Spinal cord (tissue), 10 donors: ENCODE measurements around the gene CPNE5. TPM values are rescaled to one million over a fixed set of nuclear protein-coding genes. Genes with fewer than 3 reads are reported as not detected.

Experiments
- DNase-seq, 6 donors: peaks; one replicate each; pipeline versions ENCODE4 v3.0.0 to v3.0.0-alpha.2; 2013 to 2015; ENCODE audit warnings: low spot score in 6 of 6, low read depth in 4 of 6
- H3K27ac ChIP-seq: one replicate; pipeline ENCODE4 v1.5.1; 2013; ENCODE audit warnings: low read depth, low read length, control low read depth
- H3K27me3 ChIP-seq: one replicate; pipeline ENCODE4 v1.6.1; 2013; ENCODE audit warnings: low read length; ENCODE audit not compliant: control insufficient read depth, insufficient read depth
- H3K36me3 ChIP-seq: one replicate; pipeline ENCODE4 v1.6.1; 2013; ENCODE audit warnings: low read length; ENCODE audit not compliant: control insufficient read depth, insufficient read depth
- H3K4me1 ChIP-seq: one replicate; pipeline ENCODE4 v1.6.1; 2013; ENCODE audit warnings: low read length; ENCODE audit not compliant: control insufficient read depth, insufficient read depth
- H3K4me3 ChIP-seq: one replicate; pipeline ENCODE4 v1.5.1; 2013; ENCODE audit warnings: low read depth, low read length, control low read depth
- H3K9me3 ChIP-seq: one replicate; pipeline ENCODE4 v1.6.1; 2013; ENCODE audit warnings: low read length; ENCODE audit not compliant: control insufficient read depth, insufficient read depth
- WGBS: methylation state at CpG from one replicate; pipeline ENCODE4 v1.1.5; 2013; ENCODE audit warnings: missing lambda C conversion rate; ENCODE audit not compliant: insufficient coverage; 5-methylcytosine and 5-hydroxymethylcytosine counted together
- polyA plus RNA-seq, 2 donors: library from polyadenylated mRNA; unstranded; fragments of 120-200 nt; gene quantifications; one replicate each; pipeline ENCODE4 v1.2.1, GENCODE V29; 2013; ENCODE audit not compliant: insufficient read length in 2 of 2
- total RNA-seq, 2 donors: library from RNA; depleted of rRNA in 1 of 2; stranded (reverse); fragments of 120-200 nt in 1 of 2; fragments of >200 nt in 1 of 2; gene quantifications; one replicate each; pipeline versions ENCODE4 v1.2.3 to v1.2.4, GENCODE V29; 2013 to 2014
- donor health status: healthy.

CPNE5 gene
- total and polyA plus RNA-seq, 4 donors = 9.6 to 88.4 (median 52.8) TPM

DNA sequence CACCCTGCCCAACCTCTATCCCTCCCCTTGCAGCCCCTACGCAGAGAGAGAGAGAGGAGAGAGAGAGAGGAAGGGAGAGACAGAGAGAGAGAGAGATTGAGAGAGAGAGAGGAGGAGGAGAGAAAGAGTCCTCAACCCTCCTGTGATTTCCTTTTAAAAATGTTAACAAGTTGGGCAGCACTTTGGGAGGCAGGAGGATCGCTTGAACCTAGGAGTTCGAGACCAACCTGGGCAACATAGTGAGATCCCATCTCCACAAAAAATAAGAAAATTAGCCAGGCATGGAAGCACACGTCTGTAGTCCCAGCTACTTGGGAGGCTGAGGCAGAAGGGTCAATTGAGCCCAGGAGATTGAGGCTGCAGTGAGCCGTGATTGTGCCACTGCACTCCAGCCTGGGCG lies 30.1 kb downstream of the CPNE5 start:
- Histone ChIP-seq H3K9me3 (no peaks in the 10 kb centered on the region), H3K36me3 (peaks cover 14% of the 10 kb centered on the region), H3K4me3 (no peak overlapping the region), H3K4me1 (peaks cover 30% of the 10 kb centered on the region), H3K27ac (no peak overlapping the region), H3K27me3 (no peaks in the 10 kb centered on the region)
- DNase-seq = no peak
- 75% methylated on average over 2 of the region's 6 CpGs for WGBS

DNA sequence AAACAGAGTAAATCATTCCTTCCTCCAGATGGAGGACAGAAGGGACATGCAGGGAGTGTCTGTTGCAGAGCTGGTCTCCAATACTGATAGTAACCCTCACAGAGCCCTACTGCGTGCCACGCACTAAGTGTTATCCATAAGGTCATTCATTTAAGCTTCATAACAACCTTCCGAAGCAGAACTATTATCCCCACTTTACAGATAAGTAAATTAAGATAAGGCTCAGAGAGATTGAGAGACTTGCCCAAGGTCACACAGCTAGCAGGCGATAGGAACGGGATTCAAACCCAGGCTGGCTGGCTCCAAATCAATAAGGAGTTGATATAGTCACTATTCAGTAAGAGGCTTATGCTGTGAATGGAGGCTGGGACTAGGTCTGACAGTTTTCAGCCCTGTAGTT lies 30.6 kb downstream of the CPNE5 start:
- no CpG with 5 or more reads among the region's 5 CpGs for WGBS
- no peak overlapping the region for H3K27ac ChIP-seq
- no peaks in the 10 kb centered on the region for H3K9me3 ChIP-seq
- no peak for DNase-seq
- H3K36me3 ChIP-seq = peaks cover 14% of the 10 kb centered on the region
- no peaks in the 10 kb centered on the region for H3K27me3 ChIP-seq
- peaks cover 30% of the 10 kb centered on the region for H3K4me1 ChIP-seq
- H3K4me3 ChIP-seq = no peak overlapping the region

DNA sequence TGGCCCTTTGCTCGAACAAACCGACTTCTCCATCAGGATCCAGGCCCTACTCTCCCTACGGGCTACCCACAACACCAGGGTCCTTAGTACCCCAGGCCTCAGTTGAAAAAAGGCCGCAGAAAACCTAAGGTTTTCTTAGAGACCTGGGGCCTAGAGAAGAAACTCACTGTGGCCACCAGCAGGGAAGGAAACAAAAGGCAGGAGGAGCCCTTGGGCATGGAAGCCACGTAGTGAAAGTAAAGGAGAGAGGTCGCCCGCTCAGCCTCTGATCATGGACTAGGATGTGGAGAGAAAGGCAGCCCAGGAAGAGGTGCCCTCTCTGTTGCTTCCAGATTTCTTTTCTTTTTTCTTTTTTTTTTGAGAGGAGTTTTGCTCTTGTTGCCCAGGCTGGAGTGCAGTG lies 31.5 kb downstream of the CPNE5 start:
- no peaks in the 10 kb centered on the region for H3K9me3 ChIP-seq
- H3K4me1 ChIP-seq = peaks cover 30% of the 10 kb centered on the region
- WGBS = 100% methylated on average over 1 of the region's 7 CpGs
- peaks cover 14% of the 10 kb centered on the region for H3K36me3 ChIP-seq
- no peak overlapping the region for H3K4me3 ChIP-seq
- no peaks in the 10 kb centered on the region for H3K27me3 ChIP-seq
- no peak for DNase-seq
- no peak overlapping the region for H3K27ac ChIP-seq

DNA sequence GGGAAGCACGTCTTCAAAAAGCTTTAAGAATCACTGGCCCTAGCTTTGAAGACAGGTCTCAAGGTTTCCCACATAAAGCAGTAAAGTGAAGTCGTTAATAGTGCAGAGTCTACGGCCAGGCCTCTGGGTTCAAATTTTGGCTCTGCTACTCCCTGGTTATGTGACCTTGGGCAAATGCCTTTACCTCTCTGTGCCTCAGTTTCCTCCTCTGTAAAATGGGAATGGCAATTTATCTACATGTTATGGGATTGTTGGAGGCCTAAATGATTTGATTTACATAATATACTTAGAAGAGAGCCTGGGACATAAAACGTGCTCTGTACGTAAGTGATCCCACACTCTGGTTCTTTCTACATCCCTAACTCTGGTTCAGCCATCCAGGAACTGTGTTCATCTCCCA lies 32.1 kb downstream of the CPNE5 start:
- no peaks in the 10 kb centered on the region for H3K27me3 ChIP-seq
- peaks cover 14% of the 10 kb centered on the region for H3K36me3 ChIP-seq
- no peak overlapping the region for H3K27ac ChIP-seq
- no peak for DNase-seq
- no peak overlapping the region for H3K4me3 ChIP-seq
- WGBS = 70% methylated on average over 5 of the region's 5 CpGs
- H3K4me1 ChIP-seq = peaks cover 30% of the 10 kb centered on the region
- H3K9me3 ChIP-seq = no peaks in the 10 kb centered on the region

DNA sequence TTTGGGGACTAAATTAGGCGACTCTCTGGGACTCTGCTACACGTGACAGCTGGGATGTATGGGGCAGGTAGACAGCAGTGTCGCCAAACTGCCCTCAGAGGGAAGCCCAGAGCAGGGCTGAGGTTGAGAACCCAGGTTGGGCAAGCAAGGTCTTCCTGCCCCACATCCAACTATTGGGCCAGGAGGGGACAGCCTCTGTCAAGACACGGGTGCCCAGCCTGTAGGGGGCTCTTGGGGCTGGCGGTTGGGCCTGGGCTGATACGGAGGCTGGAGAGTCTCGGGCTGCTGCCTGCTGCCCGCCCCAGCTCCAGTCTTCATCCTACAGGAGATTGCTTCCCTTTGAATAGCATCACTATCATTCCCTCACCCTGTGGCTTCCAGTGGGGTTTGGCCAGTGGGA lies 33.3 kb downstream of the CPNE5 start:
- DNase-seq = no peak
- Histone ChIP-seq H3K4me3 (no peak overlapping the region), H3K9me3 (no peaks in the 10 kb centered on the region), H3K4me1 (peaks cover 27% of the 10 kb centered on the region), H3K27ac (no peak overlapping the region), H3K27me3 (no peaks in the 10 kb centered on the region), H3K36me3 (peaks cover 17% of the 10 kb centered on the region)
- WGBS = 39% methylated on average over 5 of the region's 8 CpGs

DNA sequence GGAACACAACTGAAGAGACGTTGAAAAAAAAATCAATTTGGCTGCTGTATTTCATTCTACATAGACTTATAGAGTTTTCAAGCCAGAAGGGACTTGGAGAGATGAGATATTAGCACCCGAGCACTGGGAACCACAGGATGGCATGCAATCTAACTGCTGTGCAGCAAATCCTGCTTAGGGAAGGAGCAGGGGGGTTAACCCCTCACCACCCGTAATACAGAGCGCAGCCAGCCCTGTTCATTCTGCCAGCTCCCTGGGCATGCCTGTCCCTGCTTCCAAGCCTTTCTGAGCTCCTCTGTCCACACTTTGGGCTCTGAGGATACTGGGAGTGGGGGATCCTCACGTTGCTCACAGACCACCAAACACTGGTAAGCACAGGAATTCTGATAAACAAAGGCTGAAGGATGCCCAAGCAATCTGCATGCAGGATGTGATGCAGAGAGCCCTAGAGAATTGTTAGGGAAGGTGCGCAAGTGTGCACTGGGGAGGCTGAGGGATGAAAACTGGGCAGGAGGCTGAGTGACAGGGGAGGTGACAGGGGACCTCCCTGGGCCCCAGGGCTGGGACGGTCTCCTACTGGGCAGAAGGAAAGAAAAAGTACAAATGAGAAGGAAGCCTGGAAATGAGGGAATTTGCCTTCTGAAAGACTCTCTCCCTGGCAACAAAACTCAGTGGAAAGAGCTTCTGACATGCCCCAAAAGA lies 34.0 kb downstream of the CPNE5 start:
- Histone ChIP-seq H3K36me3 (peaks cover 17% of the 10 kb centered on the region), H3K27me3 (no peaks in the 10 kb centered on the region), H3K4me3 (no peak overlapping the region), H3K27ac (peak overlapping the region; percentile 49), H3K4me1 (peaks cover 20% of the 10 kb centered on the region), H3K9me3 (no peaks in the 10 kb centered on the region)
- WGBS = 16% methylated on average over 3 of the region's 7 CpGs
- peak in 1 of 6 donors; percentile 84 for DNase-seq

DNA sequence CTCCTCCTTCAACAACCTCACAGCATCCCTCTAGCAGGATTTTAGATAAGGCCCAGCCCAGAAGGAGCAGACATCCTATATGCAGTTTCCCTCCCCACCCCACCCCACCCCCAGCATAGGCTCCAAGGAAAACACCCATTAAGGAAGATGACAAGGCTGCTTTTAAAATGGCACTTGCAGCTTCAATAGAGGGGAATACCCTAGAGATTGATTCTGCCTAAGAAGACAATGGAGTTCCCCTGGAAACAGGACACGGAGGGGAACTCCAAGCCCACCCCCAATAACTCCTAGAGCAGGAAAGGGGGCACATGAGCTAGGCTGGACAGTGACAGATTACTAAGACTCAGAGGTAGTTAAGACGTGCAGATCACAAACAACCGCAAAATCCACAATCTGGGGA lies 34.7 kb downstream of the CPNE5 start:
- peaks cover 19% of the 10 kb centered on the region for H3K36me3 ChIP-seq
- H3K4me3 ChIP-seq = no peak overlapping the region
- WGBS = no CpG with 5 or more reads among the region's 3 CpGs
- H3K27ac ChIP-seq = no peak overlapping the region
- H3K4me1 ChIP-seq = peaks cover 15% of the 10 kb centered on the region
- no peaks in the 10 kb centered on the region for H3K27me3 ChIP-seq
- peak in 1 of 6 donors; percentile 75 for DNase-seq
- H3K9me3 ChIP-seq = no peaks in the 10 kb centered on the region

DNA sequence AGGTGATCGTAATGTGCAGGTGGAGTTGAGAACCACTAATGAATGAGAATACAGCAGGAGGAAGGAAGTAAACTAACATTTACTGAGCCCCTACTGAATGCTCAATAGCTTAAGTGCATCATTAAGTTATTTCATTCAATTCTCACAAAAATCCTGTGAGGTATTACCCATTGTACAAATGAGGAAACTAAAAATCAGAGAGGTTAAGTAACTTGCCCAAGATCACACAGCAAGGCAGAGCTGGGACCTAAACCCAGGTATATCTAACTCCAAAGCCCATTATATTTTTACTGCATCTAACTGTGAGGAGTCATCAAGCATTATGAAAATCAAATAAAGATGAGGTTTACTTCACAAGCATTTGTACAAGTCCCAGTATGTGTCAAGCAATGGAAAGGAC lies 35.3 kb downstream of the CPNE5 start:
- H3K27me3 ChIP-seq = no peaks in the 10 kb centered on the region
- DNase-seq = no peak
- peaks cover 15% of the 10 kb centered on the region for H3K4me1 ChIP-seq
- peaks cover 23% of the 10 kb centered on the region for H3K36me3 ChIP-seq
- no CpG with 5 or more reads among the region's 1 CpG for whole genome bisulfite sequencing
- no peak overlapping the region for H3K27ac ChIP-seq
- H3K9me3 ChIP-seq = no peaks in the 10 kb centered on the region
- H3K4me3 ChIP-seq = no peak overlapping the region

DNA sequence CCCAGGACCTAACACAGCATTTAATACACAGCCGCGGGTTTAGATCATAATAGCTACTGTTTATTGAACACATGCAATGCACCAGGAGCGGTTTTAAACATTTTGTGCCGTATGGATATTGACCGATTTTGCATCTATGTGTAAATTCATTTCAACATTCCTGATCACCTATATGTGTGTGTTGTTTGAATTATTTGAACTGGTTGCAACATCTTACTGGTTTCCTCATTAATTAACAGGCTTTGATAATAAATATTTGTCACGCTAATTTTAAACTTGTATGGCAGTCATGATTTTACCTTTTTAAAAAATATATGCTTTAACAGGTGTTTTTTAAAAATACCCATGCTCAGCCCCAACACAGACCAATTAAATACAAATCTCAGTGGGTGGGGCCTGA lies 35.8 kb downstream of the CPNE5 start:
- peaks cover 15% of the 10 kb centered on the region for H3K4me1 ChIP-seq
- no peaks in the 10 kb centered on the region for H3K9me3 ChIP-seq
- WGBS = no CpG with 5 or more reads among the region's 6 CpGs
- H3K4me3 ChIP-seq = no peak overlapping the region
- peaks cover 26% of the 10 kb centered on the region for H3K36me3 ChIP-seq
- no peaks in the 10 kb centered on the region for H3K27me3 ChIP-seq
- DNase-seq = no peak
- no peak overlapping the region for H3K27ac ChIP-seq

DNA sequence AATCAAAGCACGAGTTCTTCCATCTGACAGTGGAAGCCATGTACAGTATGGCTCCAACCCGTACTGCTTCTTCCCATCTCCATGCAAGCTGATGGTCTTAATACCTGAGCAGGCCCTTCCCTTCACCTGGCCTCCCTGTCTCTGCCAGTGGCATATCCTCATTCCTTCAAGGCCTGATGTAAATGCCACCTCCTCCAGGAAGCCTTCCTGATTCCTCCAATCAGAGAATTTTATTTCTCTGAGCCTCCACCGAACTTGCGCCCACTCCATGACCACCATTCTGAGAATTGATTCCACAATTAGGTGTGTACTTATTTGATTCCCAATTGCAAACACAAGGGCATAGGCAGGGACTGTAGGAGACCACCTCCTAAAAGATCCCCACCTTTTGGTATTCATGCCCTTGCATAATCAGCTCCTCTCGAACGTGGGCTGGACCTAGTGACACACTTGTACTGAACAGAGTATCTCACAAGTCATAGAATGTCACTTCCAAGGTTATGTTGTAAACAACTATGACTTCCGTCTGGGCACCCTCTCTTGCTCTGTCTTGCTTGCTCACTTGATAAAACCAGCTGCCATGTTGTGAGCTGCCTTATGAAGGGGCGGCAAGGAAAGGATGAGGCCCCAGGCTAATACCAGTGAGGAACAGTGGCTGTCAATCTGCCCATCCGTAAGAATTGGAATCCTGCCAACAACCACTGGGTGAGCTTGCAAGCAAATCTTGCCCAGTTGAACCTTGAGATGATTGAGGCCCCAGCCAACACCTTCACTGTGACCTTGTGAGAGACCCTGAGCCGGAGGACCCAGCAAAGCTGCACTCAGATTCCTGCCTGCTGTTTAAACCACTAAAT lies 38.8 kb downstream of the CPNE5 start:
- Histone ChIP-seq H3K4me3 (no peak overlapping the region), H3K9me3 (no peaks in the 10 kb centered on the region), H3K27me3 (no peaks in the 10 kb centered on the region), H3K27ac (no peak overlapping the region), H3K4me1 (peaks cover 5% of the 10 kb centered on the region), H3K36me3 (peaks cover 40% of the 10 kb centered on the region)
- DNase-seq = no peak
- 74% methylated on average over 8 of the region's 10 CpGs for WGBS
